CD4-positive, alpha-beta T cell (primary cell): ENCODE results near the gene MEI4. TPM values are rescaled to one million over a fixed set of nuclear protein-coding genes. Genes with fewer than 3 reads are reported as not detected.

Experiments used
- ATAC-seq: fragments of 200-7000 bp; cut with Tn5 transposase; one replicate; pipeline ENCODE4 v1.10.0; 2022; ENCODE audit warnings: mild to moderate bottlenecking; ENCODE audit not compliant: poor library complexity
- CTCF ChIA-PET: fragments of 350-600 bp; sonication (Branson Sonifier 250); formaldehyde crosslinking; loops from one replicate; lab custom pipeline; 2021; ENCODE audit warnings: antibody characterized with exemption, inconsistent platforms; lab: Charles Lee
- POLR2A ChIA-PET: fragments of 350-600 bp; sonication (Branson Sonifier 250); formaldehyde crosslinking; loops from one replicate; lab custom pipeline; 2021; ENCODE audit warnings: antibody characterized with exemption, inconsistent platforms; lab: Charles Lee
- DNase-seq, 14 experiments: peaks; one replicate each; pipeline ENCODE4 v3.0.0-alpha.2; 2013 to 2020; ENCODE audit warnings: mixed read lengths in 2 of 14
- H3K27ac ChIP-seq, 2 donors: one replicate each; pipeline versions ENCODE4 v1.5.1 to v1.7.0; 2013; ENCODE audit warnings: low read length in 2 of 2, low read depth in 1 of 2, mild to moderate bottlenecking in 1 of 2
- H3K27me3 ChIP-seq, 2 experiments: 1 replicate in 1 of 2; 2 replicates in 1 of 2; pipeline versions ENCODE4 v1.6.1 to v1.7.0; 2013; ENCODE audit warnings: low read length in 2 of 2, control low read depth in 1 of 2, mild to moderate bottlenecking in 1 of 2, moderate library complexity in 1 of 2; ENCODE audit not compliant: insufficient read depth in 2 of 2, control insufficient read depth in 1 of 2
- H3K36me3 ChIP-seq: one replicate; pipeline ENCODE4 v1.6.1; 2013; ENCODE audit warnings: low read length, control low read depth; ENCODE audit not compliant: insufficient read depth
- H3K4me1 ChIP-seq: one replicate; pipeline ENCODE4 v1.6.1; 2013; ENCODE audit warnings: low read length, control low read depth; ENCODE audit not compliant: insufficient read depth
- H3K4me3 ChIP-seq: one replicate; pipeline ENCODE4 v1.5.1; 2013; ENCODE audit warnings: mild to moderate bottlenecking, low read length, moderate library complexity
- H3K9me3 ChIP-seq, 2 experiments: 1 replicate in 1 of 2; 2 replicates in 1 of 2; pipeline versions ENCODE4 v1.6.1 to v1.7.0; 2013; ENCODE audit warnings: low read length in 2 of 2, mild to moderate bottlenecking in 2 of 2, control low read depth in 1 of 2, moderate library complexity in 1 of 2; ENCODE audit not compliant: control insufficient read depth in 1 of 2, insufficient read depth in 1 of 2
- H3K27ac Mint-ChIP-seq: one replicate; pipeline ENCODE4 v1.8.0; 2020; ENCODE audit warnings: mixed read lengths
- H3K27me3 Mint-ChIP-seq: one replicate; pipeline ENCODE4 v1.8.0; 2021; ENCODE audit warnings: mixed read lengths
- H3K36me3 Mint-ChIP-seq: one replicate; pipeline ENCODE4 v1.8.0; 2021; ENCODE audit warnings: low read depth, mixed read lengths
- H3K4me1 Mint-ChIP-seq: one replicate; pipeline ENCODE4 v1.8.0; 2021; ENCODE audit warnings: low read depth, mixed read lengths
- H3K4me3 Mint-ChIP-seq: one replicate; pipeline ENCODE4 v1.8.0; 2020; ENCODE audit warnings: mild to moderate bottlenecking, mixed read lengths
- H3K9me3 Mint-ChIP-seq: one replicate; pipeline ENCODE4 v1.8.0; 2020; ENCODE audit warnings: mixed read lengths
- intact Hi-C, 2 experiments: fragments of 100-400 bp; cut with DNase I in 1 of 2; cut with micrococcal nuclease in 1 of 2; formaldehyde crosslinking; loops; one replicate each; pipeline versions ENCODE4 v1.15.1 to v1.9.0; 2023 to 2025; cut with DNase I, micrococcal nuclease
- total RNA-seq, 174 experiments: library from RNA in 2 of 174; stranded (reverse) in 2 of 174; gene quantifications; one replicate each; pipeline ENCODE4 v1.2.3 and lab custom pipeline; 2021 to 2026
- TF ChIP-seq, protein P1 (sequence below): fragments of 200-600 bp; IDR thresholded peaks from one replicate; pipeline ENCODE4 v1.8.0; 2022; ENCODE audit warnings: antibody characterized with exemption, mild to moderate bottlenecking

MEI4 gene
- total RNA-seq, 2 experiments from 2014 or later: not detected

DNA sequence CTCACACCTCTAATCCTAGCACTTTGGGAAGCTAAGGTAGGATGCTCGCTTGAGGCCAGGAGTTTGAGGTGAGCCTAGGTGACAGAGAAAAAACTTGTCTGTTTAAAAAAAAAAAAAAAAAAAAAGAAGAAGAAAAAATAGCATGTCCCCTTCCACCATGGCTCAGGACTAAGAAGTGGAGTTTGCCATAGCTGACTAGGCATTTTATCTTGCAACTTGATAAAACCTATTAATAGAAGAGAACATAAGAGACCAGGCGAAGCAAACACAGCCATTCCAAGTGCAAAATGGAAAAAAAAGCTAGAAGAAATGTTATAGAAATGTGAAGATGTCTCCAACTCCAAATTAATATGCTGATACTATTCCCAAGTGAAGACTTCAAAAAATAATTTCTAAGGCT is 277.5 kb downstream of the MEI4 start:
- ChIA-PET POLR2A (no interaction called here), CTCF (no interaction called here)
- Mint-ChIP-seq H3K27ac (no peak overlapping the region), H3K9me3 (peaks cover 10% of the 10 kb centered on the region), H3K4me3 (no peak overlapping the region), H3K27me3 (no peaks in the 10 kb centered on the region), H3K4me1 (no peaks in the 10 kb centered on the region), H3K36me3 (no peaks in the 10 kb centered on the region)
- no peak overlapping the region for H3K27ac ChIP-seq
- H3K4me3 ChIP-seq: no peak overlapping the region
- no peaks in the 10 kb centered on the region for H3K27me3 ChIP-seq
- TF ChIP-seq, protein P1, sequence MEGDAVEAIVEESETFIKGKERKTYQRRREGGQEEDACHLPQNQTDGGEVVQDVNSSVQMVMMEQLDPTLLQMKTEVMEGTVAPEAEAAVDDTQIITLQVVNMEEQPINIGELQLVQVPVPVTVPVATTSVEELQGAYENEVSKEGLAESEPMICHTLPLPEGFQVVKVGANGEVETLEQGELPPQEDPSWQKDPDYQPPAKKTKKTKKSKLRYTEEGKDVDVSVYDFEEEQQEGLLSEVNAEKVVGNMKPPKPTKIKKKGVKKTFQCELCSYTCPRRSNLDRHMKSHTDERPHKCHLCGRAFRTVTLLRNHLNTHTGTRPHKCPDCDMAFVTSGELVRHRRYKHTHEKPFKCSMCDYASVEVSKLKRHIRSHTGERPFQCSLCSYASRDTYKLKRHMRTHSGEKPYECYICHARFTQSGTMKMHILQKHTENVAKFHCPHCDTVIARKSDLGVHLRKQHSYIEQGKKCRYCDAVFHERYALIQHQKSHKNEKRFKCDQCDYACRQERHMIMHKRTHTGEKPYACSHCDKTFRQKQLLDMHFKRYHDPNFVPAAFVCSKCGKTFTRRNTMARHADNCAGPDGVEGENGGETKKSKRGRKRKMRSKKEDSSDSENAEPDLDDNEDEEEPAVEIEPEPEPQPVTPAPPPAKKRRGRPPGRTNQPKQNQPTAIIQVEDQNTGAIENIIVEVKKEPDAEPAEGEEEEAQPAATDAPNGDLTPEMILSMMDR: no peak
- no peaks in the 10 kb centered on the region for H3K4me1 ChIP-seq
- DNase-seq: no peak
- H3K9me3 ChIP-seq: no peaks in the 10 kb centered on the region
- ATAC-seq: no peak
- intact Hi-C loops: no loop called here
- no peaks in the 10 kb centered on the region for H3K36me3 ChIP-seq

DNA sequence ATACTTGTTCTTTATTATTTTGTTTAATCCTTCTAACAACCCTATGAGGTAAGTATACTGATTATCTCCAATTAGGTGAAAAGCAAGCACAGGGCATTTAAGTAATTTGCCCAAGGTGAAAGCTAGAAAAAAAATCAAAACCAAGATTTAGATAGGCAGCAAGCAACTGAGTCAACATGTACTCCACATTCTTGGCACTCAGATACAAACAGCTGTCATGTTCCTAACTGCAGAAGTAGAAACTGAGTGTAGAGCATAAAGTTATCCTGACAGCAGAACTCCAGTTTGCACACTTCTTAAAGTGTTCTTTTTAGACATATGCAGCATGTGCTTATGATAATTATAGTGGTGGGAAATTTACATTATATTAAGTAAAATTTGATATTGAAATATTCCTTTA is 278.1 kb downstream of the MEI4 start:
- Histone ChIP-seq H3K4me3 (no peak overlapping the region), H3K27me3 (no peaks in the 10 kb centered on the region), H3K9me3 (no peaks in the 10 kb centered on the region), H3K36me3 (no peaks in the 10 kb centered on the region), H3K27ac (no peak overlapping the region), H3K4me1 (no peaks in the 10 kb centered on the region)
- ATAC-seq: no peak
- TF ChIP-seq, protein P1: no peak
- Mint-ChIP-seq H3K4me1 (no peaks in the 10 kb centered on the region), H3K9me3 (peaks cover 13% of the 10 kb centered on the region), H3K36me3 (no peaks in the 10 kb centered on the region), H3K4me3 (no peak overlapping the region), H3K27me3 (no peaks in the 10 kb centered on the region), H3K27ac (no peak overlapping the region)
- DNase-seq: no peak
- intact Hi-C loops: no loop called here
- POLR2A ChIA-PET: interaction anchor here (0.7 kb wide), 1 partner anchor 267 kb away, joined by 3 read pairs; no protein-coding TSS in a partner anchor
- CTCF ChIA-PET: no interaction called here

DNA sequence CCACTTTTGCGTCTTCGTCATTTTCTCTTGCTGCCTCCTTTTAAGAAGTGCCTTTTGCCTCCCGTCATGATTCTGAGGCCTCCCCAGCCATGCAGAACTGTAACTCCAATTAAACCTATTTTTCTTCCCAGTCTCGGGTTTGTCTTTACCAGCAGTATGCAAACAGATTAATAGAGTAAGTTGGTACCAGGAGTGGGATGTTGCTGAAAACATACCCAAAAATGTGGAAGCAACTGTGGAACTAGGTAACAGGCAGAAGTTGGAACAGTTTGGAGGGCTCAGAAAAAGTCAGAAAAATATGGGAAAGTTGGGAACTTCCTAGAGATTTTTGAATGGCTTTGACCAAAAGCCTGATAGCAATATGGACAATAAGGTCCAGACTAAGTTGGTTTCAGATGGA is 309.2 kb downstream of the MEI4 start:
- H3K4me3 Mint-ChIP-seq: no peak overlapping the region
- CTCF ChIA-PET: no interaction called here
- H3K4me1 ChIP-seq: no peaks in the 10 kb centered on the region

More for the DNA sequence above, 309.2 kb downstream of the MEI4 start:
- POLR2A ChIA-PET: no interaction called here
- intact Hi-C loops: no loop called here
- Mint-ChIP-seq H3K36me3 (no peaks in the 10 kb centered on the region), H3K4me1 (no peaks in the 10 kb centered on the region), H3K27ac (no peak overlapping the region), H3K9me3 (peaks cover 8% of the 10 kb centered on the region), H3K27me3 (no peaks in the 10 kb centered on the region)
- Histone ChIP-seq H3K27ac (no peak overlapping the region), H3K36me3 (no peaks in the 10 kb centered on the region), H3K27me3 (no peaks in the 10 kb centered on the region), H3K4me3 (no peak overlapping the region), H3K9me3 (peaks cover 6 to 7% of the 10 kb centered on the region in 2 experiments)
- TF ChIP-seq, protein P1: no peak
- no peak for DNase-seq
- ATAC-seq: no peak
